Measurements from ENCODE around the gene MTG1. TPM values are rescaled to one million over a fixed set of nuclear protein-coding genes. Genes with fewer than 3 reads are reported as not detected.

MTG1 gene
- polyA plus RNA-seq, 3 donors, result 13.0 to 45.8 (median 17.1) TPM

GRCh38 chr10:133350283-133350949, 43.5 kb upstream of the MTG1 start:
- Histone ChIP-seq H3K36me3 (replicated peaks in 1 of 2; ENCODE audit: control insufficient read depth in 1 of 2, insufficient read depth in 2 of 2, low read length in 2 of 2) (peaks cover 0 to 7% of the 10 kb centered on the region in 2 donors), H2AFZ (ENCODE audit: insufficient read depth, low read depth, low read length, poor library complexity, severe bottlenecking) (no peak overlapping the region), H3K9me3 (replicated peaks in 1 of 2; ENCODE audit: control insufficient read depth in 1 of 2, insufficient read depth in 1 of 2, low read length in 2 of 2) (no peaks in the 10 kb centered on the region), H3K4me2 (replicated peaks; ENCODE audit: extremely low read depth, low read length, poor library complexity, severe bottlenecking) (no peak overlapping the region), H3K4me3 (replicated peaks in 1 of 3; ENCODE audit: low read depth in 2 of 3, low read length in 3 of 3) (no peak overlapping the region), H3K27me3 (ENCODE audit: control insufficient read depth in 2 of 2, insufficient read depth in 2 of 2, low read length in 2 of 2) (peaks cover 0 to 8% of the 10 kb centered on the region in 2 donors), H3K4me1 (ENCODE audit: control insufficient read depth in 1 of 2, insufficient read depth in 2 of 2, low read length in 2 of 2) (no peaks in the 10 kb centered on the region), H3K27ac (ENCODE audit: low read depth in 1 of 2, low read length in 2 of 2) (no peak overlapping the region), H3K9ac (ENCODE audit: insufficient read depth, low read length, poor library complexity, severe bottlenecking) (no peak overlapping the region), H4K20me1 (ENCODE audit: insufficient read depth, low read length) (peaks cover 16% of the 10 kb centered on the region), H3K79me2 (ENCODE audit: insufficient read depth, low read length) (no peaks in the 10 kb centered on the region)
- WGBS (ENCODE audit: insufficient coverage), result 81% methylated on average over 12 of the region's 12 CpGs
- intact Hi-C loops (cut with micrococcal nuclease), result no loop called here
- Mint-ChIP-seq H3K27ac (no peak overlapping the region), H3K4me3 (no peak overlapping the region), H3K4me1 (no peaks in the 10 kb centered on the region), H3K9me3 (peaks cover 0 to 2% (median 0%) of the 10 kb centered on the region in 7 donors), H3K36me3 (peaks cover 0 to 2% of the 10 kb centered on the region in 2 donors), H3K27me3 (ENCODE audit: low read depth in 3 of 3) (peaks cover 7 to 32% (median 18%) of the 10 kb centered on the region in 3 donors)
- TF ChIP-seq, protein P1, sequence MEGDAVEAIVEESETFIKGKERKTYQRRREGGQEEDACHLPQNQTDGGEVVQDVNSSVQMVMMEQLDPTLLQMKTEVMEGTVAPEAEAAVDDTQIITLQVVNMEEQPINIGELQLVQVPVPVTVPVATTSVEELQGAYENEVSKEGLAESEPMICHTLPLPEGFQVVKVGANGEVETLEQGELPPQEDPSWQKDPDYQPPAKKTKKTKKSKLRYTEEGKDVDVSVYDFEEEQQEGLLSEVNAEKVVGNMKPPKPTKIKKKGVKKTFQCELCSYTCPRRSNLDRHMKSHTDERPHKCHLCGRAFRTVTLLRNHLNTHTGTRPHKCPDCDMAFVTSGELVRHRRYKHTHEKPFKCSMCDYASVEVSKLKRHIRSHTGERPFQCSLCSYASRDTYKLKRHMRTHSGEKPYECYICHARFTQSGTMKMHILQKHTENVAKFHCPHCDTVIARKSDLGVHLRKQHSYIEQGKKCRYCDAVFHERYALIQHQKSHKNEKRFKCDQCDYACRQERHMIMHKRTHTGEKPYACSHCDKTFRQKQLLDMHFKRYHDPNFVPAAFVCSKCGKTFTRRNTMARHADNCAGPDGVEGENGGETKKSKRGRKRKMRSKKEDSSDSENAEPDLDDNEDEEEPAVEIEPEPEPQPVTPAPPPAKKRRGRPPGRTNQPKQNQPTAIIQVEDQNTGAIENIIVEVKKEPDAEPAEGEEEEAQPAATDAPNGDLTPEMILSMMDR (IDR thresholded peaks at IDR 0.05), result no peak
- no peak for DNase-seq

- no peak overlapping the region for H3K27ac ChIP-seq (ENCODE audit: low read depth in 1 of 2, low read length in 2 of 2)
- H3K9me3 ChIP-seq (replicated peaks in 1 of 2; ENCODE audit: control insufficient read depth in 1 of 2, insufficient read depth in 1 of 2, low read length in 2 of 2), result no peaks in the 10 kb centered on the region
- peaks cover 0 to 7% of the 10 kb centered on the region in 2 donors for H3K36me3 ChIP-seq (replicated peaks in 1 of 2; ENCODE audit: control insufficient read depth in 1 of 2, insufficient read depth in 2 of 2, low read length in 2 of 2)
- peaks cover 4 to 30% (median 18%) of the 10 kb centered on the region in 3 donors for H3K27me3 Mint-ChIP-seq (ENCODE audit: low read depth in 3 of 3)
- no peak overlapping the region for H3K4me3 ChIP-seq (replicated peaks in 1 of 3; ENCODE audit: low read depth in 2 of 3, low read length in 3 of 3)
- WGBS (ENCODE audit: insufficient coverage), result 57% methylated on average over 12 of the region's 13 CpGs
- no peak overlapping the region for H3K27ac Mint-ChIP-seq
- no peak for DNase-seq
- intact Hi-C loops (cut with micrococcal nuclease), result no loop called here
- H3K9me3 Mint-ChIP-seq, result peaks cover 0 to 2% (median 0%) of the 10 kb centered on the region in 7 donors
- TF ChIP-seq, protein P1 (IDR thresholded peaks at IDR 0.05), result no peak
- H3K4me3 Mint-ChIP-seq, result no peak overlapping the region
- H3K4me2 ChIP-seq (replicated peaks; ENCODE audit: extremely low read depth, low read length, poor library complexity, severe bottlenecking), result no peak overlapping the region
- peaks cover 19% of the 10 kb centered on the region for H4K20me1 ChIP-seq (ENCODE audit: insufficient read depth, low read length)
- no peak overlapping the region for H2AFZ ChIP-seq (ENCODE audit: insufficient read depth, low read depth, low read length, poor library complexity, severe bottlenecking)
- no peaks in the 10 kb centered on the region for H3K79me2 ChIP-seq (ENCODE audit: insufficient read depth, low read length)
- H3K36me3 Mint-ChIP-seq, result peaks cover under 1 to 2% of the 10 kb centered on the region in 2 donors
- H3K27me3 ChIP-seq (ENCODE audit: control insufficient read depth in 2 of 2, insufficient read depth in 2 of 2, low read length in 2 of 2), result peaks cover 0 to 3% of the 10 kb centered on the region in 2 donors
- peaks cover 0 to 1% of the 10 kb centered on the region in 2 donors for H3K4me1 ChIP-seq (ENCODE audit: control insufficient read depth in 1 of 2, insufficient read depth in 2 of 2, low read length in 2 of 2)
- H3K9ac ChIP-seq (ENCODE audit: insufficient read depth, low read length, poor library complexity, severe bottlenecking), result no peak overlapping the region
- no peaks in the 10 kb centered on the region for H3K4me1 Mint-ChIP-seq
Observed at GRCh38 chr10:133350950-133351329, 43.0 kb upstream of the MTG1 start.

All from CD14-positive monocyte (primary cell).